Measurements from ENCODE around the gene MTA1.

GRCh38 chr14:105488781-105489541 lies 69.3 kb downstream of the MTA1 start:
- no peak for TF ChIP-seq TAF1 (IDR thresholded peaks at IDR 0.05; ENCODE audit: low read depth, low read length)
- no peak for TF ChIP-seq POLR2AphosphoS5 (IDR thresholded peaks at IDR 0.05; ENCODE audit: low read depth, low read length)
- TF ChIP-seq POLR2A (IDR thresholded peaks at IDR 0.05; ENCODE audit: low read depth, low read length), result no peak
- no peak for TF ChIP-seq SPI1 (IDR thresholded peaks at IDR 0.05; ENCODE audit: low read depth, low read length)
- TF ChIP-seq POU2F2 (IDR thresholded peaks at IDR 0.05; ENCODE audit: low read depth, low read length), result no peak
- TF ChIP-seq PAX5 (IDR thresholded peaks at IDR 0.05; ENCODE audit: insufficient read depth, low read length, severe bottlenecking), result no peak

Data from GM12891 (cell line).